HG03565 (cell line): ENCODE results near the gene PLXNC1.

Experiments used
- ATAC-seq: cut with Tn5 transposase; IDR thresholded peaks from one replicate; pipeline ENCODE4 v1.9.1; 2021; ENCODE audit warnings: mild to moderate bottlenecking, moderate library complexity; ENCODE audit not compliant: unreplicated experiment

The PLXNC1 gene

DNA sequence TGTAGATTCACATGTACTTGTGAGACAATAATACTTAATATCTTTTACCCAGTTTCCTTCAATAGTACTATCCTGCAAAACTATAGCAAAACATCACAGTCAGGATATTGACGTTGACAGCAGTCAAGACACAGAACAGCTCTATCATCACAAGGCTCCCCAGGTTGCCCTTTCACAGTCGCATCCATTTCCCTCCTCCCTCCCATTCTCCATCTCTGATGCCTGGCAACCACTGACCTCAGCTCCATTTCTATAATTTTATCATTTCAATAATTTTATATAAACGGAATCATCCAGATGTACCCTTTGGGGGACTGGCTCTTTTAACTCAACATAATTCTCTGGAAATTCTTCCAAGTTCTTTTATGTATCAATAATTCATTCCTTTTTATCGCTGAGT, 81.5 kb downstream of the PLXNC1 start:
- ATAC-seq = no peak

DNA sequence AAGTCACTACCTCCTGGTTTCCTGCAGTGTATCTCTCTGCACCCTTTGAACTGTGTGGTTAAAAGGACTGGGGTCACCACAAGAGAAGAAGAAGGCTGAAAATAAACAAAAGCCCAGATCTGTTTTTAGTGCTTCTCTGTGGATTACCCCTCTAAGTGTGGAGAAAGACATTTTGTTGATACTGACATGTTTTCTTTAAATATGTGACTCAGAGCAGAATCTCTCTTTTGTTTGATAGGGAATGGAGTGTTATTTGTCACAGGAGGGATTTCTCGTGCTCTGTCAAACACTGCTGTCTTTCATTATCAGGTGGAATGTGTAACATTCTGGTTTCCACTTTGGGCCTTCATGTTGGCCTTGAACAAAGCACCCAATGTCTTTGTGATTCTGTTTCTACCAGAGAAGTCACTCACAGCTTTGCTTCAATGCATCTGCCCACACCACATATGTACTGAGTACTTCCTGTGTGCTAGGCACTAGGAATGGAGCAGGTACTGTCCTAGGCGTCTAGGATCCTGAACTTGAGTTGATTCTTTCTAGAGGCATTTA, 82.1 kb downstream of the PLXNC1 start:
- peak; percentile 63 for ATAC-seq

DNA sequence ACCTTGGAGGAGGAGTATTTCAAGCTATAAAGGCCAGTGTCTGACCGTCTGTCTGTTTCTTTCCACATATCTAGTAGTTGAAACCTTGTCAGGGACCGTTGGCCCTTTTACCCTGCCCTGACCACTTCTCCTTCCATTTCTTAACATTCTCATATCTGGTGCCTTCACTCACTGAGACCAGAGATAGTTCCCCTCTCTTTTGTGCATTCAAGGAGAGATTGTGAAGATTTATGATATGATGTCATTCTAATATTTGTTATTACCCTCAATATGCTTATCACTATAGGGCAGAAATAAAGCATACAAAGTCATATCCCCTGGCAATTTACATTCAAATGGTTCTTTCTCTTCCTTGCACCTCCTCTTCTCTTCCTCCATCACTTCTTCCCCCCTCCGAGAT, 83.3 kb downstream of the PLXNC1 start:
- ATAC-seq = no peak

DNA sequence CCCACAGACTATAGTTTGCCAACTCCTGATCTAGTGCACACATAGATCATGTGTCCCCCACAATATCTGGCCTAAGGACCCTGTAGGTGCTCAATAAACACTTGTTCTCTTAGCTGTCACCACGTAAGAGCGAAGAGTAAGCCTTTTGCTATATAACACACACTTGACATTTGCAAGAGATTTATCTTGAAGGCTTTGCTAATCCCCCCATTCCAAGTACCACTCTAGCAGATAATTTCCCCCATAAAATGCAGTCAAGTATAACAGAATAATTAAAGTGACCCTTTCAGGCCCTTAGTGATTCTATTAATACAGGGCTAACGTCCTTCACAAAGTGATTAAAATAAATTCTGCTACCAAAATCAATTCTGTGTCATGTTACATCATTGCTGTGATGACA, 87.5 kb downstream of the PLXNC1 start:
- ATAC-seq = no peak

DNA sequence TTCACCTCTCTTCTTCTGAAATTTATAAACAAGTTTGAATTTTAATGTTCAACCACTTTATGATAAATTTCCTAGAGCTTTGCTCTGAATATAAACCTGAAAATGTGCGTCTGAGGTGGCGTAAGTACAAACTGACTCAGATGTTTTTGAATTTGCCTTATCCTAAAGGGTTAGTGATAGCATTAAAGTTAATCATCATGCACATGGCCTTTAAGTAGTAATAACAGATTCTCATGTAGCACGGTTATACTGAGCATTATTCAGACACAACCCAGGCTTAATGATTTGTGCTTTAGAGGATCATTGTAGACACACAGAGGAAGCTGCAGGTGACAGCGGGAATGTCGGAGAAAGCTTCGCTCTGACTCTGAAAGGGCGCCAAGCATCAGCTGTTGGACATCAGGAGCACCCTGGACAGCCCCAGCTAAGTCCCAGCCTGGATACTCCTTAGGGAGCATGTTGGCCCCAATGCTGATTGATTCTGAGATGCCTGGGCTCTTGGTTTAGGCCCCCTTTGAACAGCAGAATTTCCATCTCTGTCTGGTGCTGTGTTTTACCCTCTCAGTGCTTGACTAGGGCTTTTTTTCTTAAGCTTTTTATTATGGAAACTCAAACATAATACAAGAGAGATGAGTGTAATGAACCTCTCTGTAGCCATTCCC, 91.1 kb downstream of the PLXNC1 start:
- no peak for ATAC-seq

DNA sequence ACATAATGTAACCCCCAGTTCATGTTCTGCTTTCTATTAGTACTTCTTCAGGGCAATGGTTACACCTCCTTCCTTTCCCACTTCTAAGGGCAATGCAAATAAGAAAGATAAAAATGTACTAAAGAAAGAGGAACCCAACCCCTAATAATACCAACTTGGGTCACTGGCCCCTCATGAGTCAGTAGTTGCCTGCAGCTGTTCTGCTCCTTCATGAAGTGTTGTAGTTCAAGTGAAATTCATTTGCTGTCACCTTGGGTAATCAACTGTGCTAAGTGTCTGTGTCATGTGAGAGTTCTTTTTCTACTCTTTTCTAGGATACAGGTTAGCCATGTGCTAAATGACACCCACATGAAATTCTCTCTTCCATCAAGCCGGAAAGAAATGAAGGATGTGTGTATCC, 91.8 kb downstream of the PLXNC1 start:
- peak; percentile 82 for ATAC-seq

DNA sequence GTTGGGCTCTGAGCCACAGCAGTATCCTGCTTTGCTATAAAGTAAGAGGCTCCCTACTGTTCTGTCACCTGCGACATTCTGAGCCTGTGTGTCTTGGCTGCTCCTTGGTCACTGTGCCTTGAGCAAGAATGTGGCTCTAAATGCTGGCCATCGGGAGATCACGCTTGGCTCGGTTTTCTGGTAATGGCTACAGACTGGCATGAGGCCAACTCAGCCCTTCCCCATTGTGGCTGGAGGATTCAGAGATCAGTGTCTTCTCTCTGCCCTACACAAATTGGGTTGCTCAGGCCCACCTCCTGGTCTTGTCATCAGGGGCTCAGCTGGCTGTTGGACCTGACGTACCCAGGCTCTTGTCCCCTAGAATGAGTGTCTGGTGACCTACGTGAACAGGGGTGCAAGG, 94.5 kb downstream of the PLXNC1 start:
- ATAC-seq = no peak

DNA sequence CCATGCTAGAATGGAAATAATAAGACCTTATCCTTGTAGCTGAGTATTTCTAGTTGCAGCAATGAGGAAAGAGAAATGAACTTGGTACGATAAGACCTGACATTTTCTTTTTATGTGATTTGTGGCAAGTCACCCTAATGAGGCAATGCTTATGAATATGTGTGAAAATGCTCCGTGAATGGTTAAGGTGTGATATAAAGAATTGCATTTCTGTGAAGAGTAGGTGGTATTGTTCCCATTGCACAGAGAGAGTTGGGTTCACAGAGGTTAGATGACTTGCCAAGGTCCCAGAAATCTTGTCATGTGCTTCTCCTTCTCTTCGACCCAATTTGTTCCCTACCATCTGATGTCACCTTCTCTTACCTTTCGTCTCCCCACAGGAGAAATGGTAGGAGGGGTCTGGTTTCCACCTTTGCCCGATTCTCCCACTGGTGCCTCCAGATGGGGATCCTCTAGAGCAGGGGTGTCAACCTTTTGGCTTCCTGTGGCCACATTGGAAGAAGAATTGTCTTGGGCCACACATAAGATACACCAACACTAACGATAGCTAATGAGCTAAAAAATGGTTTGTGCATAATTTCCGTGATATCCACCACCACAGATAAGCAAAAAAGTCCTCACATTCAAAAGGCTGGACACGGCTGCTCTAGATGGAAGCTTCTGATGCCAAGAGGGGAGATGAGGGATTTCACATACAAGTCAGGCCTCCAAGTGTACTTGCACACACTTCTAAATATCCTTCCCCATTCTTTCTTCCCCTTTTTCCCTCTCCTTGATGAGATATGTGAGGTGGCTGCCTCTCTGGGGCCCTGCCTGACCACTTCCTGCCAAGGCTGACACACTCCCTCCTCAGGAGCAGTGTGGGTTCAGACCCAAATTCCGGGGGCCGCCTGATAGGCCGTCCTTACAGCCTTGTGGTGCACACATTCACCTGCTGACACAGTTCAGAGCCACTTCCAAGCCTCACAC, 96.1 kb downstream of the PLXNC1 start:
- ATAC-seq = peak; percentile 46

DNA sequence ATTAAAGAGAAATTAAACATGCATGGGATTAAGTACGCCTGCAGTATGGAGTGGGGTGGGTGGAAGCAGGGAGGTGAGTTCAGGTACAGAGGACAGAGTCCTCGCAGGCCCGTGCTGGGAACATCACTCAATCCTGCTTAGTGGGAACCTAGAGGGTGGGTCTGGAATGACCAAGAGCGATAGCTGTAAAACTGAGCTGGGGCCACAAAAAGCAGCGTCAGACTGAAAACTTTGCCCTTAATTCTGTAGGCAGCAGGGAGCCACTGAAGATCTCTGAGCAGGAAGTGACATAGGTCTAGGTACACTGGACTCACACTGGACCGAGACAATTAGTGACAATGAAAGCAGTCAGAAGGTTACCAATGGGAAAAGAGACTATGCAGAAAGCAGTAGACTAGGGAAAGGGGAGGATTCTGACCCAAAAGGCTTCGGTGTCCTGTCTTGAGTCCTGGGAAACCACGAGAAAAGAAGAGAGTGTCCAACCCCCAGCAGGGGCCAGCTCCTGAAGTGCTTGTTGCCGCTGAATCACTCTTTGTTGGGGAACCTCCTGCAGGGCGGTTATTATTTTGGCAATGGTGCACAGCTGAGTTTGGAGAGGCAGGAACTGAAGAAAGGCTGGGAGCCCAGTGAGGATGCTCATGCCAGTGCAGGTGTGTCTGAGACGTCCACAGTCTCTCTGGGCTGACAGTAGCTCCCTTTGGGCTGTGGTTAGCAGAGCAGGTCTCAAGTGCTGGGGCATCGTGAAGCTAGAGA, 97.4 kb downstream of the PLXNC1 start:
- no peak for ATAC-seq

DNA sequence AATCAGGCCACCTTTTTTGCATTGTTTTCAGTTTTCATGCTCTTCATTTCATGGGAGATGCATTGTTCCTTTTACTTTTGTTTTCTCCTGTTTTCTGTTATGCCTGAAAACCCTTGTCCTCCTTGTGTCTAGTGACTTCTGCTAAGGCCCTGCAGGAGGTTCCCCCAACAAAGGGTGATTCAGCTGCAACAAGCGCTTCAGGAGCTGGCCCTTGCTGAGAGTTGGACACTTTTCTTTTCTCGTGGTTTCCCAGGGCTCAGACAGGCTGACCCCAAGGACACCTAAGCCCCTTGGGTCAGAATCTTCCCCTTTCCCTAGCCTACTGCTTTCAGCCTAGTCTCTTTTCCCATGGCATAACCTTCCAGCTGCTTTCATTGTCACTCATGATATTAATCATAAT, 98.9 kb downstream of the PLXNC1 start:
- no peak for ATAC-seq

DNA sequence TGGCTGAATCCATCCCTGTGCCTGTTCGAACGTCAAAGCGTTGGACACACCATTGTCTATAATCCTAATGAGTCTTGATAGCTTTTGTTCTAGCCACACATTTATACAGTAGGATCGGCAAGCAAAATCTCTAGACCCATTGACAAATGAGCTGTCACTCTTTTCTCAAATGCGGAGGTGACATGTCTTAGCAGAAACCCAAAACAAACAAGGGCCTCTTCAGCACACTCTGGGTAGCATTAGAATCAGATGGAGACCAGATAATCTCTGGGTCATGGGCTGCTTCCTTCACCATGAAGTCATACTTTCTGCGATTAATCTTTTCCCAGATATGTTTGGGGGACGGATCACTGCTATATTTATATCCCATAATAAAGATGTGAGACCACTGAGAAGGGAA, 100.2 kb downstream of the PLXNC1 start:
- no peak for ATAC-seq

DNA sequence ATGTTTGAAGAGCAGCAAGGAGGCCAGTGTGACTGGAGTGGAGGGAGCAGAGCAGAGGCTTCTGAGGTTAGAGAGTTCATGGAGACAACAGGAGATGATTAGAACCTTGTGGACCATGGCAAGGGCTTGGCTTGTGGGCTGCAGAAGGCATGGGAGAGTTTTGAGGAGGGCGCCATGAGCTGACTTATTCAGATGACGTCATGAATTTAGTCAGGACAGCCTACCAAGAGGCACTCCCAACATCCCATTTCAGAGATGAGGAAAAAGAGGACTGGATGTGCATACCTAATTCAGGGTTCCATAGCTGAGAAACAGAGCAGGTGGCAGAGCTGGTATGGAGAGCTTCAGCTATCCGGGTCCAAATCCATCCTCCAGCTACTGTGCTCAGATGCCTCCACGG, 101.8 kb downstream of the PLXNC1 start:
- no peak for ATAC-seq

DNA sequence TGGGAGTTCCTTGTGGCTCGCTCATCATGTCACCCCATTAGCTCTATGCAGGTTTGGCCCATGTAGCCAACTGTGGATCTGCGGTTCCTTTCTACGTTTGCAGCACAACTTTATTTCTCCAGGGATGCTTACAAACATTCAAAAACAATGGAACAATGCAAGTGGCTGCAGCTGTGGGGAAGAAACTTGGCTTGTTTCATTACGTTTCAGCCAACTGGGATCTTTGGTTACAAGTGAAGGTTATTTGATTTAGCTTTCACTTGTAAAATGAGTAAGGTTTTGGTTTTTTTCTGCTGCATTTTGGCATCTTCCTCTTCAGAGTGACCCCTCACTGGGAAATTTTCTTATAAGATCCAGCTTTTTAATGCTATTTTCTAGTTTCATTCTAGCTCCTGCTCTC, 105.9 kb downstream of the PLXNC1 start:
- no peak for ATAC-seq

DNA sequence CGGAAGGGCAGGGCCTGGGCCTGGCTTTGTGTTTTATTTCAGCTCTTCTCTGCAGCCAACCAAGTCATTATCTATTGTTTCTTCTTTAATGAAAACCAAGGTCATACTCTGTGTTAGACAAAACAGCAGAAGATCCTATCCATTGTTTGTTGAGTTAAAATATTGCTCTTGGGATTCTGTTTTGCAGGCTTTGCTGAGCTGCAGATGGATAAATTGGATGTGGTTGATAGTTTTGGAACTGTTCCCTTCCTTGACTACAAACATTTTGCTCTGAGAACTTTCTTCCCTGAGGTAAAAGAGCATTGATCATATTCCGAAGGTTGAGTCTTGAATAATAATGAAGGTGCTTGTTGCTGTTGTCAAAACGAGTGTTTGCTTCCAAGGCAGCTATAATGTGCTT, 106.6 kb downstream of the PLXNC1 start:
- ATAC-seq = no peak

DNA sequence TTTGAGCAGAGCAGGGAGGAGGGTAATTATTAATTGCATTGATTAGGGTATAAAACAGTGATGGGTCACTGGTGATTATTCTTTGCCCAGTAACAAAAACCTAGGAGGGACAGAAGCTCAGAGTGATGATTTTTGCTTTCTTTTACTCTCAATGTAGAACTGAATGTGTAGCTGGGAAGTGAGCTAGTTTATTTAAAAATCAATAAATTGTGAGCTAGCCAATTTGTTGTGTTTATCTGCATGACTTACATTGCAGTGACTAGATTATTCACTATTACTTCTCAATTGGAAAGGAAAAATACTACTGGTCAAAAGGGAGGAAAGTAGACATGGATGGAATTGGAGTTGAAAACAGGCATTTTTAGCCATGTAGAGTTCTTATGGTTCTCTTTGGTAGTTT, 107.1 kb downstream of the PLXNC1 start:
- ATAC-seq = no peak

DNA sequence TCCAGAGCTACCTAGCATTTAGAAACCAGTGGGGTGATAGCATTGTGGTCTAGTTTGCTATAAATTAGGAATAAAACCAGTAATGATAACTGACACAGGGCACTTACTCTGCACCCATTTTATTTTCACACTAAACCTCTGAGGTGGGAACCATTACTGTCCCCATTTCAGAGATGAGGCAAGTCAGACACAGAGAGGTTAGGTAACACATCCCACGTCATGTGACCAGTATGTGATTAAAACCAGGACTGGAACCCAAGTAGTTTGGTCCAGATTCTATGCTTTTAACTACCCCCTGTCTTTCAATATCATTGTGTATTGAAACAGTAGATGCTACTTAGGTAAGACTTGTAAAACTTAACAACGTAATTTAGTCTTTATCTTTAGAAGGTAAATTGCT, 110.2 kb downstream of the PLXNC1 start:
- peak; percentile 52 for ATAC-seq

DNA sequence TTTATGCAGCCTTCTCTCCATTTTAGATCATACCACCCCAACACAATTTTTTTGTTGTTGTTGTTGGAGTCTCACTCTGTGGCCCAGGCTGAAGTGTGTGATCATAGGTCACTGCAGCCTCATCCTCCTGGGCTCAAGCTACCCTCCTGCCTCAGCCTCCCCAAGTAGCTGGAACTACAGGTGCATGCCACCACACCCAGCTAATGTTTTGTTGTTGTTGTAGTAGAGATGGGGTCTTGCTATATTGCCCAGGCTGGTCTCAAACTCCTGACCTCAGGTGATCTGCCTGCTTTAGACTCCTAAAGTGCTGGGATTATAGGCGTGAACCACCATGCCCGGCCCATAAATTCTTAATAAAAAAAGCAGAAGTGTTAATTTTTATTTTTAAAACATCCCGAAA, 111.6 kb downstream of the PLXNC1 start:
- ATAC-seq = no peak

DNA sequence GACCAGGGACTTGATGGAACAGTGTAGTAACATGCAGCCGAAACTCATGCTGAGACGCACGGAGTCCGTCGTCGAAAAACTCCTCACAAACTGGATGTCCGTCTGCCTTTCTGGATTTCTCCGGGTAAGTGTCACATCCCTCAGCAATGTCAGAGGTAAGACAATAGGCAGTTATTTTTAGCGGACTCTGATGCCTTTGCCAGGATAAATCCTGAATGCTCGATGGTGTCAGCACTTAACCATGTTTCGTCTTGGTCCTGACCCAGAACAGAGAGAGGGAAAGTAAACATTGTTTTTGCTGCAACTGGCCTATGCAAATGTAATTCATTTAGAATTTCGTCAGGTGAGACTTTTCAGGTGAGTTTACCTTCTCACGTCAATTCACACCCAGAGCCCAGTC, 112.3 kb downstream of the PLXNC1 start:
- ATAC-seq = no peak

DNA sequence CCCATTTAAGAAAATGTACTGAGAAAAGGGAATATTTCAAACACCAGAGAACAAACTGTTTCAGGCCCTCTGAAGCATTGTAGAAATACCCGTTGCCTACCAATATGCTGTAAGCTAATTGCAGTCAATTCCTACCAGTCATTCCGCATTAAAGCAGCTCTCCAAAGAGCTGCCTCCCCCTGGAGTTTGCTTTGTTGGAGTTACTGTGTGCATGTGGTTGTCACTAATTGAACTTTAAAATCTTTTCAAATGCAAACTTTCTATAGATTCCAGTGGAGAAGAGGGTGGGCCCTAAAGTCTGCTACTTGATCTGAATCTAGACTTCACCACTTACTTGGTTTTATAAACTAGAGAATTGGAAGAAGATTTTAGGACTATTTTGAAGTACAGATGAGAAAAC, 112.7 kb downstream of the PLXNC1 start:
- ATAC-seq = no peak

DNA sequence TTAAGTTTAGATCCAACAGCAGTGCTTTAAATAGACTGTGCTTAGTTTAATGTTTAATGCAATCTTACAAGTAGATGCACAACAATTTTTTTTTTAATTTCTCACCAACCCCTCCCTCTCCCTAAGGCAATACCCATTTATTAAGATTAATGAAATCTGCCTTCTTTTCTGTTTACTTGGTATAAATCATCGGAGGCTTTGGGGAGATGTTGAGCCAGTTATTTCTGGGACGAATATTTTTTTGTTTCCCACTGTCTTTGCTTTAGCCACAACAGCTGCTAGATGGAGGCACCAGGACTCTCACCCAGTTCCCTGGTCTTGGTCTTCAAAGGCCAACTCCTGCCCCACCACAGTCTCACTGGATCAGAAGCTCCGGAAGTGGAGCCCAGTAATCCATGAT, 113.4 kb downstream of the PLXNC1 start:
- ATAC-seq = no peak

DNA sequence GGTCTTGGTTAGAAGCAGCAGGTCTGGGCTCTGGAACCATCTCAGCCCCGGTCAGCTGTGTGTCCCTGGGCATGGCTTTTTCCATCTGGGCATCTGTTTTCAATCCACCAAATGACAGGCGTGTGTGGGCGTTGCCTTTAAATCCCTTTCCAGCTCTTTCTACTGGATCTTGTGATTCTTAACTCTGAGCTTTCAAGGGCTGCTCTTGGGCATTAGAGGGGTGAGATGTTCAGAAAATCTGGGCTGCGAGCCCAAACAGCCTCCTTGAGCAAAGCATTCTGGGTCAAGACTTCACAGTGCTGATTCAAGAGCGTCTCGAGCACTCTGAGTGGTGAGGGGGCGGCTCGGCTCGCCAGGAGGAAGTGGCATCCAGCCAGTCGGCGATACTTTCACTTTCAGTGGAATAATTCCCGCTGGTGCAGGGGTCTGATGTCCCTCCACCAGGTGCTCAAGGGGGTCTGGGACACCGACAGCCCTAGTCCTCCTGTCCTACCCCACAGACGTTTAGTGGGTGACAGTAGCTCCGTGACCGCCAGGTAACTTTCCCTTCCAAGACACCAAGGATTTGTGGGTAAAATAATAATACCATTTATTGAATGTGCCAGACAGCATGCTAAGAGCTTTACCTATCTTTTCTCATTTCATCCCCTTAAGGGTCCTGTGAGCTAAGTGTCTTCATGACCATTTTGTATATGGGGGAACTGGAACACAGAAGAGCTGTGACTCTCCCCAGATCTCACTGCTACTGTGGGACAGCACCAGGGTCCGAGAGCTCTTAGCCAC, 114.0 kb downstream of the PLXNC1 start:
- peak; percentile 29 for ATAC-seq
